ENCODE measurements around the gene PAK3.

Gene PAK3

GRCh38 chrX:111098874-111099273 is 2.9 kb downstream of the PAK3 start:
- H2AFZ ChIP-seq (ENCODE audit: low read depth, low read length): peak overlapping the region; percentile 97
- no peaks in the 10 kb centered on the region; the same call in 1 of the 2 replicates for H3K27me3 ChIP-seq (ENCODE audit: low read depth, low read length)
- H3K36me3 ChIP-seq (replicated peaks; ENCODE audit: low read depth, low read length): no peaks in the 10 kb centered on the region
- peak overlapping the region; percentile 72 for H3K4me3 ChIP-seq (ENCODE audit: low read length)
- H3K79me2 ChIP-seq (ENCODE audit: low read length): no peaks in the 10 kb centered on the region
- 0 out of 2 replicates have a peak overlapping the region, but pooled peaks have one; percentile 20 for H3K9ac ChIP-seq (ENCODE audit: low read length)
- H4K20me1 ChIP-seq (ENCODE audit: insufficient read depth, low read length): no peaks in the 10 kb centered on the region
- peaks cover 7% of the 10 kb centered on the region for H3K4me1 ChIP-seq (ENCODE audit: low read length)
- H3K4me2 ChIP-seq (ENCODE audit: low read length): peak overlapping the region; percentile 85
- TF ChIP-seq, protein P1, sequence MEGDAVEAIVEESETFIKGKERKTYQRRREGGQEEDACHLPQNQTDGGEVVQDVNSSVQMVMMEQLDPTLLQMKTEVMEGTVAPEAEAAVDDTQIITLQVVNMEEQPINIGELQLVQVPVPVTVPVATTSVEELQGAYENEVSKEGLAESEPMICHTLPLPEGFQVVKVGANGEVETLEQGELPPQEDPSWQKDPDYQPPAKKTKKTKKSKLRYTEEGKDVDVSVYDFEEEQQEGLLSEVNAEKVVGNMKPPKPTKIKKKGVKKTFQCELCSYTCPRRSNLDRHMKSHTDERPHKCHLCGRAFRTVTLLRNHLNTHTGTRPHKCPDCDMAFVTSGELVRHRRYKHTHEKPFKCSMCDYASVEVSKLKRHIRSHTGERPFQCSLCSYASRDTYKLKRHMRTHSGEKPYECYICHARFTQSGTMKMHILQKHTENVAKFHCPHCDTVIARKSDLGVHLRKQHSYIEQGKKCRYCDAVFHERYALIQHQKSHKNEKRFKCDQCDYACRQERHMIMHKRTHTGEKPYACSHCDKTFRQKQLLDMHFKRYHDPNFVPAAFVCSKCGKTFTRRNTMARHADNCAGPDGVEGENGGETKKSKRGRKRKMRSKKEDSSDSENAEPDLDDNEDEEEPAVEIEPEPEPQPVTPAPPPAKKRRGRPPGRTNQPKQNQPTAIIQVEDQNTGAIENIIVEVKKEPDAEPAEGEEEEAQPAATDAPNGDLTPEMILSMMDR (IDR thresholded peaks at IDR 0.05; ENCODE audit: low read depth, low read length): peak; percentile 63
- TF ChIP-seq EZH2phosphoT487 (IDR thresholded peaks at IDR 0.05; ENCODE audit: low read depth): no peak
- no peaks in the 10 kb centered on the region for H3K9me3 ChIP-seq (ENCODE audit: insufficient read depth, low read length)
- no peak overlapping the region for H3K27ac ChIP-seq (ENCODE audit: low read length)

DNA sequence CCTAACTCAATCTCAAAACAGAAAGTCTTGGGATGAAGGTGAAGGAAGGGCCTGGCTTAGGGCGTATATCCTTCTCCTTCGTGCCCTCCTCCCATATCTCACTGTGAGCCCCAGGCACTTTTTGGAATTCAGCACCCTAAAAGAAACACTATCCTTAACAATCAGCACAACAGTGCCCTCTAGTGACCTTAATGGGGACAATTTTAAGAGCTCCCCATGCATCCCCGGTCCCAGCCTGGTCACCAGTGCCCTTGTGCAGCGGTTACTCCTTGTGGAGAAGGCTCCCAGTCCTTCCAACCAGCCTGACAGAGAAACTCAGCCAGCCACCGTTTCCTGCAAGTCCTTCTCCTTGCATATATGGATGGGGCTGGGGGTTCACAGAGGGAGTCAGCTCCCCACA is 4.2 kb downstream of the PAK3 start:
- no peaks in the 10 kb centered on the region; the same call in 1 of the 2 replicates for H3K27me3 ChIP-seq (ENCODE audit: low read depth, low read length)
- H3K4me3 ChIP-seq (ENCODE audit: low read length): no peak overlapping the region
- 0 out of 2 replicates have a peak overlapping the region, but pooled peaks have one; percentile 20 for H3K4me2 ChIP-seq (ENCODE audit: low read length)

GRCh38 chrX:111101580-111101979 is 5.6 kb downstream of the PAK3 start:
- Histone ChIP-seq H4K20me1 (ENCODE audit: insufficient read depth, low read length) (no peaks in the 10 kb centered on the region), H3K36me3 (replicated peaks; ENCODE audit: low read depth, low read length) (no peaks in the 10 kb centered on the region), H3K4me2 (ENCODE audit: low read length) (no peak overlapping the region), H3K4me1 (ENCODE audit: low read length) (peaks cover 3% of the 10 kb centered on the region), H3K27me3 (ENCODE audit: low read depth, low read length) (no peaks in the 10 kb centered on the region), H3K27ac (ENCODE audit: low read length) (no peak overlapping the region), H3K4me3 (ENCODE audit: low read length) (no peak overlapping the region), H3K9me3 (ENCODE audit: insufficient read depth, low read length) (no peaks in the 10 kb centered on the region), H2AFZ (ENCODE audit: low read depth, low read length) (no peak overlapping the region), H3K9ac (ENCODE audit: low read length) (no peak overlapping the region), H3K79me2 (ENCODE audit: low read length) (no peaks in the 10 kb centered on the region)
- no peak for TF ChIP-seq EZH2phosphoT487 (IDR thresholded peaks at IDR 0.05; ENCODE audit: low read depth)
- TF ChIP-seq, protein P1 (IDR thresholded peaks at IDR 0.05; ENCODE audit: low read depth, low read length): no peak

More for the DNA sequence above, 4.2 kb downstream of the PAK3 start:
- Histone ChIP-seq H3K79me2 (ENCODE audit: low read length) (no peaks in the 10 kb centered on the region), H3K9me3 (ENCODE audit: insufficient read depth, low read length) (no peaks in the 10 kb centered on the region), H2AFZ (ENCODE audit: low read depth, low read length) (peak overlapping the region; percentile 39; the same call in 1 of the 2 replicates), H3K4me1 (ENCODE audit: low read length) (peaks cover 6% of the 10 kb centered on the region), H3K27ac (ENCODE audit: low read length) (no peak overlapping the region), H4K20me1 (ENCODE audit: insufficient read depth, low read length) (no peaks in the 10 kb centered on the region), H3K9ac (ENCODE audit: low read length) (no peak overlapping the region), H3K36me3 (replicated peaks; ENCODE audit: low read depth, low read length) (no peaks in the 10 kb centered on the region)
- TF ChIP-seq EZH2phosphoT487 (IDR thresholded peaks at IDR 0.05; ENCODE audit: low read depth): no peak
- TF ChIP-seq, protein P1 (IDR thresholded peaks at IDR 0.05; ENCODE audit: low read depth, low read length): peak; percentile 62

- H4K20me1 ChIP-seq (ENCODE audit: insufficient read depth, low read length): no peaks in the 10 kb centered on the region
- no peaks in the 10 kb centered on the region for H3K79me2 ChIP-seq (ENCODE audit: low read length)
- no peak overlapping the region for H3K9ac ChIP-seq (ENCODE audit: low read length)
- no peak overlapping the region for H2AFZ ChIP-seq (ENCODE audit: low read depth, low read length)
- no peaks in the 10 kb centered on the region for H3K27me3 ChIP-seq (ENCODE audit: low read depth, low read length)
- no peaks in the 10 kb centered on the region for H3K36me3 ChIP-seq (replicated peaks; ENCODE audit: low read depth, low read length)
- peaks cover 3% of the 10 kb centered on the region for H3K4me1 ChIP-seq (ENCODE audit: low read length)
- H3K4me2 ChIP-seq (ENCODE audit: low read length): no peak overlapping the region
- H3K27ac ChIP-seq (ENCODE audit: low read length): no peak overlapping the region
- H3K4me3 ChIP-seq (ENCODE audit: low read length): no peak overlapping the region
- TF ChIP-seq EZH2phosphoT487 (IDR thresholded peaks at IDR 0.05; ENCODE audit: low read depth): no peak
- TF ChIP-seq, protein P1 (IDR thresholded peaks at IDR 0.05; ENCODE audit: low read depth, low read length): no peak
- no peaks in the 10 kb centered on the region for H3K9me3 ChIP-seq (ENCODE audit: insufficient read depth, low read length)
Measured at GRCh38 chrX:111102636-111103035, 6.6 kb downstream of the PAK3 start.

Data from OCI-LY3 (cell line).